ENCODE data around the gene PRKCA. TPM values are rescaled to one million over a fixed set of nuclear protein-coding genes. Genes with fewer than 3 reads are reported as not detected.
"Not testable (repeated sequence)": the region's sequence is repeated elsewhere in the genome, so short reads cannot be mapped to it uniquely, and the experiment has no call there.

PRKCA gene
- total RNA-seq, 4 donors from 2014 or later, result 26.0 to 89.0 (median 32.8) TPM

DNA sequence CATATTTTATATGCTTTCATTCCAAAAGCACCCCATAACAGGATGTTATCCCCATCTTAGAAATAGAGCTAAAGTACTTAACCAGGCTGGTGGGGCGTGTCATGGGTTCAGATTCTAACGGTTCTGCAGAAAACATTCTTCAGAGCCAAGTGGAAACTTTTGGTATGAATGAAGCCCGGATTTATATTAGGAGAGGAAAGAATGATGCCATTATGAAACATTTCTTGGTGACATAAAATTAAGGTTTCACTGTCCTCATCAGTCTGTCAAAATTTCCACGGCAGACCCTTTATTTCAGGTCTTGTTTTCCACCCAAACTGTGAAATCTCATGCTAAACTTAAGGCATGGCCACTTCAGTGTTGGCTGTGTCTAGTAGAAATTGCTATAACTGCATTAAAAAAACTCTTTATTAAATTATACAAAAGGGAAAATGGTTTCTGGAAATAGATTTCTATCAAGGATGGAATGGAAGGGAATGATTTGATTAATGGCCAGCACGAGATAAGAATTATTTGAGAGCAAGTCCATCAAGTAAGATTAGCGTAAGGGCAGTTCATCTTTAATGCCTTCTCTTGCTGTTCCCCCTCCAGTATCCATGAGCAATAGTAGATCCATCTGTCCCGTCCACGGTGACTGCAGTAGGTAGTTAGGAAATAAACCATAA, 11.7 kb downstream of the PRKCA start:
- no peaks in the 10 kb centered on the region for H3K27me3 ChIP-seq
- no peaks in the 10 kb centered on the region for H3K36me3 ChIP-seq
- H3K4me3 ChIP-seq, result no peak overlapping the region
- no peak for ATAC-seq
- no peaks in the 10 kb centered on the region for H3K9me3 ChIP-seq
- TF ChIP-seq POLR2AphosphoS5 (IDR thresholded peaks at IDR 0.05), result no peak
- peaks cover 0 to 10% (median 0%) of the 10 kb centered on the region in 3 donors for H3K4me1 ChIP-seq
- 73 to 84% methylated on average over 7 to 8 of the region's 8 CpGs for WGBS, 2 donors (ENCODE audit: low coverage in 1 of 2)
- no peak overlapping the region for H3K27ac ChIP-seq

- ATAC-seq, result no peak
- Histone ChIP-seq H3K27me3 (no peaks in the 10 kb centered on the region), H3K27ac (no peak overlapping the region), H3K4me3 (no peak overlapping the region), H3K4me1 (peaks cover 0 to 8% (median 0%) of the 10 kb centered on the region in 3 donors), H3K9me3 (peaks cover 0 to 13% (median 0%) of the 10 kb centered on the region in 3 donors), H3K36me3 (no peaks in the 10 kb centered on the region)
- no peak for TF ChIP-seq EP300 (IDR thresholded peaks at IDR 0.05)
- TF ChIP-seq POLR2AphosphoS5 (IDR thresholded peaks at IDR 0.05), result no peak
- TF ChIP-seq, protein P1, sequence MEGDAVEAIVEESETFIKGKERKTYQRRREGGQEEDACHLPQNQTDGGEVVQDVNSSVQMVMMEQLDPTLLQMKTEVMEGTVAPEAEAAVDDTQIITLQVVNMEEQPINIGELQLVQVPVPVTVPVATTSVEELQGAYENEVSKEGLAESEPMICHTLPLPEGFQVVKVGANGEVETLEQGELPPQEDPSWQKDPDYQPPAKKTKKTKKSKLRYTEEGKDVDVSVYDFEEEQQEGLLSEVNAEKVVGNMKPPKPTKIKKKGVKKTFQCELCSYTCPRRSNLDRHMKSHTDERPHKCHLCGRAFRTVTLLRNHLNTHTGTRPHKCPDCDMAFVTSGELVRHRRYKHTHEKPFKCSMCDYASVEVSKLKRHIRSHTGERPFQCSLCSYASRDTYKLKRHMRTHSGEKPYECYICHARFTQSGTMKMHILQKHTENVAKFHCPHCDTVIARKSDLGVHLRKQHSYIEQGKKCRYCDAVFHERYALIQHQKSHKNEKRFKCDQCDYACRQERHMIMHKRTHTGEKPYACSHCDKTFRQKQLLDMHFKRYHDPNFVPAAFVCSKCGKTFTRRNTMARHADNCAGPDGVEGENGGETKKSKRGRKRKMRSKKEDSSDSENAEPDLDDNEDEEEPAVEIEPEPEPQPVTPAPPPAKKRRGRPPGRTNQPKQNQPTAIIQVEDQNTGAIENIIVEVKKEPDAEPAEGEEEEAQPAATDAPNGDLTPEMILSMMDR (IDR thresholded peaks at IDR 0.05), result no peak
- TF ChIP-seq POLR2A (IDR thresholded peaks at IDR 0.05), result no peak
Observed at GRCh38 chr17:66317629-66318028, 15.2 kb downstream of the PRKCA start.

GRCh38 chr17:66319226-66319625, 16.8 kb downstream of the PRKCA start:
- WGBS, 2 donors (ENCODE audit: low coverage in 1 of 2), result 18 to 33% methylated on average over 4 of the region's 4 CpGs
- no peak overlapping the region for H3K27ac ChIP-seq
- ATAC-seq, result no peak

DNA sequence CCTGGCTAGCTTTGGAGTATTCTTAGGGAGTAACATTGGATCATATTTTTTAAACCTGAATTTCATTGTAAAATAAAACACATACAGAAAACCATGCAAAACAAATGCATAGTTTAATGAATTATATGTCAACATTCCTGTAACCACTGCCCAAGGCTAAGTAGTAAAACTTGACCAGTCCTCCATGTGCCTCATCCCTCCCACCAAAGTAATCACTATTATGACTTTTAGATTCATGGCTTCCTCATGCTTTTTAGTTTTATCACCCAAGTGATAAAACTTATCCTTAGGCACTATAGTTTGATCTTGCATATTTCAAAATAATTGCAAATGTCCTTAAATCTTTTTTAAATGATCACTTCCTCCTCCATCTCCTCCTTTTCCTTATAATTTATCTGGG, 20.4 kb downstream of the PRKCA start:
- Histone ChIP-seq H3K27ac (no peak overlapping the region), H3K9me3 (peaks cover 0 to 13% (median 0%) of the 10 kb centered on the region in 3 donors), H3K27me3 (no peaks in the 10 kb centered on the region), H3K4me3 (no peak overlapping the region), H3K4me1 (no peaks in the 10 kb centered on the region), H3K36me3 (no peaks in the 10 kb centered on the region)
- TF ChIP-seq, protein P1 (IDR thresholded peaks at IDR 0.05), result no peak
- TF ChIP-seq EP300 (IDR thresholded peaks at IDR 0.05), result no peak
- TF ChIP-seq POLR2AphosphoS5 (IDR thresholded peaks at IDR 0.05), result no peak
- no peak for TF ChIP-seq POLR2A (IDR thresholded peaks at IDR 0.05)
- no peak for ATAC-seq

More at GRCh38 chr17:66319226-66319625, 16.8 kb downstream of the PRKCA start:
- H3K27me3 ChIP-seq, result no peaks in the 10 kb centered on the region
- TF ChIP-seq POLR2AphosphoS5 (IDR thresholded peaks at IDR 0.05), result no peak
- no peak for TF ChIP-seq EP300 (IDR thresholded peaks at IDR 0.05)
- no peak for TF ChIP-seq POLR2A (IDR thresholded peaks at IDR 0.05)
- TF ChIP-seq, protein P1 (IDR thresholded peaks at IDR 0.05), result no peak
- H3K4me1 ChIP-seq, result no peaks in the 10 kb centered on the region
- no peaks in the 10 kb centered on the region for H3K36me3 ChIP-seq
- peaks cover 0 to 13% (median 0%) of the 10 kb centered on the region in 3 donors for H3K9me3 ChIP-seq
- no peak overlapping the region for H3K4me3 ChIP-seq

- not testable (repeated sequence) for H3K36me3 ChIP-seq, H3K27me3 ChIP-seq, H3K4me3 ChIP-seq, ATAC-seq, H3K27ac ChIP-seq, H3K4me1 ChIP-seq
- 87 to 92% methylated on average over 2 to 3 of the region's 3 CpGs for WGBS, 2 donors (ENCODE audit: low coverage in 1 of 2)
- peaks cover 0 to 13% (median 0%) of the 10 kb centered on the region in 3 donors for H3K9me3 ChIP-seq
Observed at GRCh38 chr17:66324381-66325004, 22.1 kb downstream of the PRKCA start.

- Histone ChIP-seq H3K4me1 (peaks cover 0 to 5% (median 0%) of the 10 kb centered on the region in 3 donors), H3K9me3 (peaks cover 0 to 7% (median 0%) of the 10 kb centered on the region in 3 donors), H3K27ac (no peak overlapping the region), H3K36me3 (no peaks in the 10 kb centered on the region), H3K4me3 (no peak overlapping the region), H3K27me3 (no peaks in the 10 kb centered on the region)
- TF ChIP-seq EP300 (IDR thresholded peaks at IDR 0.05) (no peak), POLR2AphosphoS5 (IDR thresholded peaks at IDR 0.05) (no peak), POLR2A (IDR thresholded peaks at IDR 0.05) (no peak)
- TF ChIP-seq, protein P1 (IDR thresholded peaks at IDR 0.05), result no peak
- 94 to 100% methylated on average over 2 of the region's 2 CpGs for WGBS, 2 donors (ENCODE audit: low coverage in 1 of 2)
- ATAC-seq, result no peak
Observed at GRCh38 chr17:66326476-66327047, 24.1 kb downstream of the PRKCA start.

Measured in gastroesophageal sphincter (tissue), 4 donors.